ENCODE data around the gene PLGRKT.

DNA sequence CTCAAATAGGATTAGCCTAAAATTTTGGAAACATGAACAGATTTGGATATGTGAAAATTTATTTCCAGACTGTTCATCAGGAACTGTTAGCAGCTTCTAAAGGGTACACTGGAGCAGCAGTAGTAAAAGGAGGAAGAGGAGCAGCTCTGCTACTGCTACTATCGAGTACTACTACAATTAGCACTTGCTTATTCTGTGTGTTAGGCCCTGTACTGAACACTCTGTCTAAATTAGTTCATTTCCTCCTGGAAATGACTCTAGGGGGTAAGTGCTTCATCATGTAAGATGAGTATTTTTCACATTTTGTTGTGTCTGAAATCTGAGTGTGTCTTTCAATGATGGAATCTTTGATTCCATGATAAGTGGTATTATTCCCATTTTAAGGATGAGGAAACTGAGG, 22.4 kb upstream of the PLGRKT start:
- TF ChIP-seq POLR2A (IDR thresholded peaks at IDR 0.05; ENCODE audit: extremely low read depth, insufficient read length) (no peak), MYC (IDR thresholded peaks at IDR 0.05; ENCODE audit: low read depth, low read length) (no peak)
- TF ChIP-seq, protein P1, sequence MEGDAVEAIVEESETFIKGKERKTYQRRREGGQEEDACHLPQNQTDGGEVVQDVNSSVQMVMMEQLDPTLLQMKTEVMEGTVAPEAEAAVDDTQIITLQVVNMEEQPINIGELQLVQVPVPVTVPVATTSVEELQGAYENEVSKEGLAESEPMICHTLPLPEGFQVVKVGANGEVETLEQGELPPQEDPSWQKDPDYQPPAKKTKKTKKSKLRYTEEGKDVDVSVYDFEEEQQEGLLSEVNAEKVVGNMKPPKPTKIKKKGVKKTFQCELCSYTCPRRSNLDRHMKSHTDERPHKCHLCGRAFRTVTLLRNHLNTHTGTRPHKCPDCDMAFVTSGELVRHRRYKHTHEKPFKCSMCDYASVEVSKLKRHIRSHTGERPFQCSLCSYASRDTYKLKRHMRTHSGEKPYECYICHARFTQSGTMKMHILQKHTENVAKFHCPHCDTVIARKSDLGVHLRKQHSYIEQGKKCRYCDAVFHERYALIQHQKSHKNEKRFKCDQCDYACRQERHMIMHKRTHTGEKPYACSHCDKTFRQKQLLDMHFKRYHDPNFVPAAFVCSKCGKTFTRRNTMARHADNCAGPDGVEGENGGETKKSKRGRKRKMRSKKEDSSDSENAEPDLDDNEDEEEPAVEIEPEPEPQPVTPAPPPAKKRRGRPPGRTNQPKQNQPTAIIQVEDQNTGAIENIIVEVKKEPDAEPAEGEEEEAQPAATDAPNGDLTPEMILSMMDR (IDR thresholded peaks at IDR 0.05; ENCODE audit: low read depth, low read length): no peak
